Measurements from ENCODE around the gene SCRN1.

- TF ChIP-seq SUZ12 (IDR thresholded peaks at IDR 0.05; ENCODE audit: extremely low read depth, insufficient read depth, insufficient read length) (no peak), ZNF274 (IDR thresholded peaks at IDR 0.05; ENCODE audit: low read depth, low read length) (no peak)
Observed at GRCh38 chr7:29955075-29955792, 34.4 kb downstream of the SCRN1 start.
